Activated CD4-positive, alpha-beta T cell treated with anti-CD3 and anti-CD28 coated beads, Interleukin-2, amount 10 ng/mL, durations not matched to agents 7 days and 5 days (primary cell): ENCODE results near the gene COL19A1. TPM values are rescaled to one million over a fixed set of nuclear protein-coding genes. Genes with fewer than 3 reads are reported as not detected.

Experiments used
- total RNA-seq, 2 experiments: library from RNA; stranded (reverse); gene quantifications; one replicate each; pipeline ENCODE4 v1.2.3, GENCODE V29; 2021

The COL19A1 gene
- total RNA-seq, 2 experiments from 2014 or later, result not detected

Other genes starting within 250 kb of the COL19A1 start
- gene LMBRD1, start 69.5 kb upstream of the COL19A1 start, total RNA-seq, result 10 to 100 TPM; 23.5 to 30.5 TPM